ENCODE data around the gene MIPEP. TPM values are rescaled to one million over a fixed set of nuclear protein-coding genes. Genes with fewer than 3 reads are reported as not detected.
A peak's percentile ranks its signal among the peaks of the same experiment; 100 is the strongest.

The MIPEP gene
- total RNA-seq, 2 donors from 2014 or later, result 26.2 to 27.1 TPM

- Histone ChIP-seq H3K27ac (no peak overlapping the region), H3K4me1 (replicated peaks) (peaks cover 4% of the 10 kb centered on the region), H3K4me3 (no peak overlapping the region), H3K9me3 (no peaks in the 10 kb centered on the region), H3K36me3 (no peaks in the 10 kb centered on the region), H3K27me3 (replicated peaks; ENCODE audit: insufficient read depth) (no peaks in the 10 kb centered on the region)
- intact Hi-C loops (cut with DNase I), result no loop called here
- no peak for TF ChIP-seq POLR2AphosphoS5 (IDR thresholded peaks at IDR 0.05)
- TF ChIP-seq, protein P1, sequence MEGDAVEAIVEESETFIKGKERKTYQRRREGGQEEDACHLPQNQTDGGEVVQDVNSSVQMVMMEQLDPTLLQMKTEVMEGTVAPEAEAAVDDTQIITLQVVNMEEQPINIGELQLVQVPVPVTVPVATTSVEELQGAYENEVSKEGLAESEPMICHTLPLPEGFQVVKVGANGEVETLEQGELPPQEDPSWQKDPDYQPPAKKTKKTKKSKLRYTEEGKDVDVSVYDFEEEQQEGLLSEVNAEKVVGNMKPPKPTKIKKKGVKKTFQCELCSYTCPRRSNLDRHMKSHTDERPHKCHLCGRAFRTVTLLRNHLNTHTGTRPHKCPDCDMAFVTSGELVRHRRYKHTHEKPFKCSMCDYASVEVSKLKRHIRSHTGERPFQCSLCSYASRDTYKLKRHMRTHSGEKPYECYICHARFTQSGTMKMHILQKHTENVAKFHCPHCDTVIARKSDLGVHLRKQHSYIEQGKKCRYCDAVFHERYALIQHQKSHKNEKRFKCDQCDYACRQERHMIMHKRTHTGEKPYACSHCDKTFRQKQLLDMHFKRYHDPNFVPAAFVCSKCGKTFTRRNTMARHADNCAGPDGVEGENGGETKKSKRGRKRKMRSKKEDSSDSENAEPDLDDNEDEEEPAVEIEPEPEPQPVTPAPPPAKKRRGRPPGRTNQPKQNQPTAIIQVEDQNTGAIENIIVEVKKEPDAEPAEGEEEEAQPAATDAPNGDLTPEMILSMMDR (IDR thresholded peaks at IDR 0.05), result no peak
- no peak for TF ChIP-seq POLR2A (IDR thresholded peaks at IDR 0.05)
- DNase-seq (ENCODE audit: low spot score), result no peak
- 50% methylated on average over 3 of the region's 3 CpGs for WGBS
Observed at GRCh38 chr13:23824371-23824770, 64.8 kb downstream of the MIPEP start.

DNA sequence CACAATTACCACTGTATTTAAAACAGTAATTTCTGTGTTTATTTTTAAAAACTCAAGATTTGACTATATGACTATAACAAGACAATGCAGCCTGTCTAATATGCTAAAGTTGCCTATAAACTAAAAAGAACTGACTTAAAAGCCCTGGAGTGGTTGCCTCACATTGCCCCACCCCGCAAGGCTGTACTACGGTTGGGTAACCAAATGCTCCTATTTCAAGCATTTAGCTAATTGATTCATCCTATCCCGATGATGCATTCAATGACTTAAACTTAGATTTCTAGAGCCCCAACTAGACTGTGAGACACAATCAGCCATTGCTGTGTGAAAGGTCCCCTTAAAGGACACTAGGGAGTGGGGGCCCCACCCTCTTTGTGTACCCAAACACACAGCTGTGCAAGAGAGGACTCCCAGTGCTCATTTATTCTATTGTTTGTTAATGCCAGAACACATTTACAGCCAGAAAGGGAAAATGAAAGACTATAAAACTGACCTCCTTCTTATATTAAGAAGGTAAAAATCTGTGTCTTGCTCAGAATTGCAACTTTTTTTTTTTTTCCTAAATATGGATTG, 66.9 kb downstream of the MIPEP start:
- H3K27me3 ChIP-seq (replicated peaks; ENCODE audit: insufficient read depth), result no peaks in the 10 kb centered on the region

DNA sequence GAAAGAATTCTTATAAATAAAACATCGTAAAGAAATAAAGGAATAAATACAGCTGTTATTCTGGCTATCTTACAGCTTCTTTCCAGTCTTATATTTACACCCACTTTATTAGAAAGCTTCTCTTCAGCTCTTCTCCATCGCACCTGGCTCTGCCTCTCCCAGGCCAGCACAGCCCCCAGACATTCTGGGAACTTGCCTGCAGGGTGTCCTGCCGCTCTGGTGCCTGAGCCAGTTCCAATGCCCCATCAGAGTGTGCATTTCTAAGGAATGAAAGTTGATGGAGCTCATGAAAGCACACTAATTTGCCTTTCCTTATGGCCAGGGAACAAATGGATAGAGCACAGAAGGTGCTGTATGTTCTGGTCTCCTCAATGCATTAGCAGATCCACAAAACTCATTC, 68.7 kb downstream of the MIPEP start:
- no peaks in the 10 kb centered on the region for H3K27me3 ChIP-seq (replicated peaks; ENCODE audit: insufficient read depth)
- intact Hi-C loops (cut with DNase I), result no loop called here
- peaks cover 13% of the 10 kb centered on the region for H3K4me1 ChIP-seq (replicated peaks)
- DNase-seq (ENCODE audit: low spot score), result no peak
- no peak overlapping the region for H3K4me3 ChIP-seq
- TF ChIP-seq, protein P1 (IDR thresholded peaks at IDR 0.05), result no peak
- TF ChIP-seq POLR2A (IDR thresholded peaks at IDR 0.05) (no peak), POLR2AphosphoS5 (IDR thresholded peaks at IDR 0.05) (no peak)
- no peaks in the 10 kb centered on the region for H3K36me3 ChIP-seq
- no peak overlapping the region for H3K27ac ChIP-seq
- 32% methylated on average over 3 of the region's 3 CpGs for WGBS
- no peaks in the 10 kb centered on the region for H3K9me3 ChIP-seq

More for the DNA sequence above, 66.9 kb downstream of the MIPEP start:
- no peak for DNase-seq (ENCODE audit: low spot score)
- Histone ChIP-seq H3K36me3 (no peaks in the 10 kb centered on the region), H3K9me3 (no peaks in the 10 kb centered on the region), H3K4me3 (no peak overlapping the region), H3K4me1 (replicated peaks) (peaks cover 7% of the 10 kb centered on the region), H3K27ac (no peak overlapping the region)
- intact Hi-C loops (cut with DNase I), result no loop called here
- 90% methylated on average over 3 of the region's 3 CpGs for whole genome bisulfite sequencing
- no peak for TF ChIP-seq POLR2AphosphoS5 (IDR thresholded peaks at IDR 0.05)
- TF ChIP-seq, protein P1 (IDR thresholded peaks at IDR 0.05), result no peak
- no peak for TF ChIP-seq POLR2A (IDR thresholded peaks at IDR 0.05)

- WGBS, result 43% methylated on average over 4 of the region's 4 CpGs
Observed at GRCh38 chr13:23817830-23818229, 71.4 kb downstream of the MIPEP start.

More at GRCh38 chr13:23817830-23818229, 71.4 kb downstream of the MIPEP start:
- Histone ChIP-seq H3K27me3 (replicated peaks; ENCODE audit: insufficient read depth) (no peaks in the 10 kb centered on the region), H3K36me3 (no peaks in the 10 kb centered on the region), H3K4me3 (no peak overlapping the region), H3K27ac (peak overlapping the region in 1 of 2 donors; percentile 14), H3K9me3 (no peaks in the 10 kb centered on the region), H3K4me1 (replicated peaks) (peaks cover 13% of the 10 kb centered on the region)
- intact Hi-C loops (cut with DNase I), result no loop called here
- DNase-seq (ENCODE audit: low spot score), result no peak
- TF ChIP-seq POLR2A (IDR thresholded peaks at IDR 0.05), result no peak
- TF ChIP-seq POLR2AphosphoS5 (IDR thresholded peaks at IDR 0.05), result no peak
- TF ChIP-seq, protein P1 (IDR thresholded peaks at IDR 0.05), result no peak

Measured in prostate gland (tissue), 2 donors.